B cell (primary cell): ENCODE measurements around the gene ZNF598. TPM values are rescaled to one million over a fixed set of nuclear protein-coding genes. Genes with fewer than 3 reads are reported as not detected.

ENCODE experiments used
- ATAC-seq: fragments of 200-7000 bp; cut with Tn5 transposase; one replicate; pipeline ENCODE4 v1.10.0; 2021; ENCODE audit warnings: low read depth, mild to moderate bottlenecking, moderate number of reproducible peaks, moderate library complexity
- CTCF ChIA-PET: fragments of 350-600 bp; sonication (Branson Sonifier 250); formaldehyde crosslinking; loops from one replicate; lab custom pipeline; 2021; ENCODE audit warnings: antibody characterized with exemption, inconsistent platforms; lab: Charles Lee
- POLR2A ChIA-PET: fragments of 350-600 bp; sonication (Branson Sonifier 250); formaldehyde crosslinking; loops from one replicate; lab custom pipeline; 2021; ENCODE audit warnings: antibody characterized with exemption; lab: Charles Lee
- DNase-seq: peaks from one replicate; pipeline ENCODE4 v3.0.0; 2013
- H2AFZ ChIP-seq: 2 replicates; pipeline ENCODE4 v1.6.1; 2012; ENCODE audit warnings: mild to moderate bottlenecking, low read depth, low read length; ENCODE audit not compliant: insufficient read depth, poor library complexity, severe bottlenecking
- H3K27ac ChIP-seq, 2 donors: 1 replicate in 1 of 2; 2 replicates in 1 of 2; pipeline ENCODE4 v1.5.1; 2012 to 2013; ENCODE audit warnings: low read length in 2 of 2, mild to moderate bottlenecking in 2 of 2, moderate library complexity in 1 of 2
- H3K27me3 ChIP-seq, 4 experiments: fragments of 200-600 bp in 1 of 4; sonication (generic) in 1 of 4; replicated peaks in 1 of 4; 1 replicate in 2 of 4; 2 replicates in 2 of 4; pipeline versions ENCODE4 v1.6.1 to v1.7.0; 2013 to 2016; ENCODE audit warnings: low read length in 3 of 4, mild to moderate bottlenecking in 2 of 4, mixed read lengths in 1 of 4, moderate library complexity in 1 of 4; ENCODE audit not compliant: insufficient read depth in 4 of 4, control insufficient read depth in 3 of 4; ENCODE audit errors: control extremely low read depth in 1 of 4
- H3K36me3 ChIP-seq, 2 experiments: replicated peaks in 1 of 2; 1 replicate in 1 of 2; 2 replicates in 1 of 2; pipeline versions ENCODE4 v1.6.1 to v1.7.1; 2013; ENCODE audit warnings: low read length in 1 of 2; ENCODE audit not compliant: insufficient read depth in 2 of 2, control insufficient read depth in 1 of 2; ENCODE audit errors: control extremely low read depth in 1 of 2, extremely low read depth in 1 of 2
- H3K4me1 ChIP-seq, 2 donors: fragments of 200-600 bp in 1 of 2; sonication (generic) in 1 of 2; 1 replicate in 1 of 2; 2 replicates in 1 of 2; pipeline versions ENCODE4 v1.5.1 to v1.6.1; 2013 to 2017; ENCODE audit warnings: low read length in 2 of 2; ENCODE audit not compliant: control insufficient read depth in 2 of 2, insufficient read depth in 2 of 2
- H3K4me2 ChIP-seq: replicated peaks from 2 replicates; pipeline ENCODE3; 2012; ENCODE audit warnings: mild to moderate bottlenecking, low read depth, low read length; ENCODE audit not compliant: poor library complexity, severe bottlenecking
- H3K4me3 ChIP-seq, 5 experiments: fragments of 200-600 bp in 1 of 5; sonication (generic) in 1 of 5; 1 replicate in 3 of 5; 2 replicates in 2 of 5; pipeline versions ENCODE4 v1.5.1 to v1.7.0; 2011 to 2016; ENCODE audit warnings: low read length in 4 of 5, mild to moderate bottlenecking in 4 of 5, low read depth in 2 of 5, control low read depth in 1 of 5, moderate library complexity in 1 of 5; ENCODE audit not compliant: insufficient read depth in 1 of 5; ENCODE audit errors: control extremely low read depth in 1 of 5, extremely low read depth in 1 of 5
- H3K79me2 ChIP-seq: fragments of 200-600 bp; sonication (generic); one replicate; pipeline ENCODE4 v1.6.0; 2016; ENCODE audit warnings: low read length; ENCODE audit not compliant: control insufficient read depth, insufficient read depth
- H3K9ac ChIP-seq: fragments of 200-600 bp; sonication (generic); 2 replicates; pipeline ENCODE4 v1.6.1; 2017; ENCODE audit warnings: mild to moderate bottlenecking, low read length, moderate library complexity
- H3K9me3 ChIP-seq, 3 donors: one replicate each; pipeline versions ENCODE4 v1.6.1 to v1.7.1; 2013; ENCODE audit warnings: low read length in 2 of 3; ENCODE audit not compliant: control insufficient read depth in 2 of 3, insufficient read depth in 1 of 3; ENCODE audit errors: control extremely low read depth in 1 of 3
- H4K20me1 ChIP-seq: 2 replicates; pipeline ENCODE4 v1.6.0; 2012; ENCODE audit warnings: mild to moderate bottlenecking, low read length; ENCODE audit not compliant: insufficient read depth, control insufficient read depth, poor library complexity, severe bottlenecking
- H3K27ac Mint-ChIP-seq: one replicate; pipeline ENCODE4 v1.8.0; 2021; ENCODE audit warnings: mixed read lengths
- H3K27me3 Mint-ChIP-seq: one replicate; pipeline ENCODE4 v1.8.0; 2021; ENCODE audit warnings: mixed read lengths
- H3K4me1 Mint-ChIP-seq: one replicate; pipeline ENCODE4 v1.8.0; 2021; ENCODE audit warnings: mixed read lengths
- H3K4me3 Mint-ChIP-seq: one replicate; pipeline ENCODE4 v1.8.0; 2021; ENCODE audit warnings: mixed read lengths
- H3K9me3 Mint-ChIP-seq: one replicate; pipeline ENCODE4 v1.8.0; 2022; ENCODE audit warnings: mixed read lengths; ENCODE audit not compliant: insufficient read depth
- CTCF ChIP-seq: fragments of 200-600 bp; IDR thresholded peaks from one replicate; pipeline ENCODE4 v1.8.0; 2022; ENCODE audit warnings: antibody characterized with exemption, mild to moderate bottlenecking
- EZH2 ChIP-seq: IDR thresholded peaks from 2 replicates; pipeline ENCODE4 v1.6.1; 2012; ENCODE audit warnings: borderline replicate concordance, low read depth, mild to moderate bottlenecking, moderate library complexity, low read length; ENCODE audit not compliant: insufficient read depth, poor library complexity, severe bottlenecking
- WGBS: methylation state at CpG from one replicate; pipeline ENCODE4 v1.1.5; 2013; ENCODE audit warnings: missing lambda C conversion rate; ENCODE audit not compliant: insufficient coverage; 5-methylcytosine and 5-hydroxymethylcytosine counted together
- intact Hi-C: fragments of 100-400 bp; cut with micrococcal nuclease; formaldehyde crosslinking; loops from one replicate; pipeline ENCODE4 v1.10.0; 2022
- polyA plus RNA-seq: library from polyadenylated mRNA; depleted of rRNA; stranded (reverse); fragments of >200 nt; gene quantifications from 2 replicates; pipeline ENCODE4 v1.2.3, GENCODE V29; 2012
- total RNA-seq, 2 donors: library from RNA; stranded (reverse); fragments of 120-200 nt in 1 of 2; gene quantifications; 1 replicate in 1 of 2; 2 replicates in 1 of 2; pipeline versions ENCODE4 v1.2.3 to v1.2.4, GENCODE V29; 2013 to 2022

Gene ZNF598
- total and polyA plus RNA-seq, 2 donors (not counting 1 experiment from before 2014, with no cell fraction given): 49.5 to 61.5 TPM

DNA sequence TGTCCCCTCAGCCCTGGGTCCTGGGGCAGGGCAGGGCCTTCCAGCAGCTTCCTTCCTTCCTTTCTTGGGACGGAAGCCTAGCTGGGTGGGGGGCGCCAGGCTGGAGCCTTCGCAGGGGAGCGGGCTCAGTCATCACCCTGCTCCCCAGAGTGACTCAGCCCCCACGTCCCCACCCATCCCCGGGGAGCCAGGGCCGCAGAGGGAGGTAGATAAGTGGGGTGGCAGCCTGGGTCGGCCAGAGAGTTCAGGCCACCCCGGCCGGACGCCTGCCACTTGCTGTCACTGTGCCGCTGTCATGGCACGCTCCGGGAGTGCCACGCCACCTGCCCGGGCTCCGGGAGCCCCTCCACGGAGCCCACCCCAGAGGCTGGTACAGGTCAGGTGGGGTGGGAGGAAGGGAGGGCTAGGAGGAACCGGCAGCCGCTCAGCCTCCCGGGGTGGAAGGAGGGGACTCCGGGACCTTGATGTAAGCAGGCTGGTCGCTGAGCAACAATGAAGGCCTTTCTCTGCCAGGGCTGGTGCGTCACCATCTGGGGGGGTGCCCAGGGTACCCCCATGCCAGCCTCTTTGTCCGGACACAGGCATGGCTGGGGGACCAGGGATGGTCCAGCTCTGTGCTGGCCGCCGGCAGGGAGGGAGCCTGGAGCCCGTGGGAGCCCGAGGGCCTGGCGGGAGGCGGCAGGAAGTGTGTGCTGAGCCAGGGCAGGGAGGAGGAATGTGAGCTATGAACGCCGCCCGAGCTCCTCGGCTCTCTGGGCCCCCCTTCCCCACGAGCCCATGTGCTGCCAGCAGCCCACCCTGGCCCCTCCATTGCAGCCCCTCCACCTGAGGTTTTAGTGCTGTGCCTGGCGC, 23.7 kb upstream of the ZNF598 start:
- TF ChIP-seq CTCF: no peak
- no peak for TF ChIP-seq EZH2
- no peak overlapping the region for H3K27ac Mint-ChIP-seq
- H3K4me3 Mint-ChIP-seq: no peak overlapping the region
- Histone ChIP-seq H3K4me2 (peak overlapping the region; percentile 44), H3K36me3 (no peaks in the 10 kb centered on the region), H3K9ac (no peak overlapping the region), H3K9me3 (peaks cover 0 to 13% (median 0%) of the 10 kb centered on the region in 3 donors), H4K20me1 (no peaks in the 10 kb centered on the region), H3K4me3 (no peak overlapping the region), H3K79me2 (no peaks in the 10 kb centered on the region), H2AFZ (peak overlapping the region; percentile 54), H3K27ac (no peak overlapping the region), H3K4me1 (peaks cover 0 to 5% of the 10 kb centered on the region in 2 donors), H3K27me3 (peaks cover 0 to 16% (median 2%) of the 10 kb centered on the region in 4 experiments)
- H3K27me3 Mint-ChIP-seq: peaks cover 4% of the 10 kb centered on the region
- H3K9me3 Mint-ChIP-seq: no peaks in the 10 kb centered on the region
- ChIA-PET POLR2A (no interaction called here), CTCF (no interaction called here)
- intact Hi-C loops: no loop called here
- no peak for DNase-seq
- peak; percentile 37 for ATAC-seq
- no peaks in the 10 kb centered on the region for H3K4me1 Mint-ChIP-seq
- 22% methylated on average over 27 of the region's 37 CpGs for WGBS
